ENCODE measurements around the gene AGMO.

AGMO gene

DNA sequence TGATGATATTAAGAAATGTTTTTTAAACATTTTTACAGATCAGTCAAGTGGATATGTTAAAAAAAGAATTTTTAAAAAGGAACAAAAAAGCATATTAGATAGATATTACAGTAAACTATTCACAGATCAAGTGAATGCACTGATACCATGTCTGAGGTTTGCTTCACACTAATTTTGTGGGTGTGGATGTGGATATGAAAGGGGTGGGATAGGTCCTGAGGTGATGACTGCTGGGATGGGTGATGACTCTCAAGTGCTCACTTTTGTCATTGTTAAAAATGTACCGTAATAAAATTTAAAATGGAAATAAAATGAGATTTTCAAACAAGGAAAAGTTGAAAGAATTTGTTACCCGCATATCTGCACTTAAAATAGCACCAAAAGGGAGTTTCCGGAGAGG lies 54.1 kb downstream of the AGMO start:
- no peak for DNase-seq (ENCODE audit: low read depth, low spot score)
- no peak overlapping the region for H3K4me3 ChIP-seq (ENCODE audit: low read length)

DNA sequence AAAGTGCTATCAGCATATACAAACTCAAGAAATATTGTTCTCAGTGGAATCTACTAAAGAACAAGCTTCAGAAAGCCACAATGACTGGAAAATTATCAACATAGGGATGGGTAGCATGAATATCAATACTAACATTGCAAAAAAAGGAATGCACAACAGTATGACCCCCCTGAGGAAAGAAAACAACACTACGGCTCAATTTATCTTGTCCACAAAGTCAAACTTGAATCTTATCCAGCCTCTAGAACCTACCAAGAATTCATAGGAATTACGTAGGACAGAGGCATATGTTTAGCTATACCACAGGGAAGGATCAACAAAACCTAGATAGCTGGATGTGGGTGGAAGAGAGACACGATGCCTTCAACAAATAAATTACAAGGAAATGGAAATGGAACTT lies 54.6 kb downstream of the AGMO start:
- no peak overlapping the region for H3K4me3 ChIP-seq (ENCODE audit: low read length)
- no peak for DNase-seq (ENCODE audit: low read depth, low spot score)

DNA sequence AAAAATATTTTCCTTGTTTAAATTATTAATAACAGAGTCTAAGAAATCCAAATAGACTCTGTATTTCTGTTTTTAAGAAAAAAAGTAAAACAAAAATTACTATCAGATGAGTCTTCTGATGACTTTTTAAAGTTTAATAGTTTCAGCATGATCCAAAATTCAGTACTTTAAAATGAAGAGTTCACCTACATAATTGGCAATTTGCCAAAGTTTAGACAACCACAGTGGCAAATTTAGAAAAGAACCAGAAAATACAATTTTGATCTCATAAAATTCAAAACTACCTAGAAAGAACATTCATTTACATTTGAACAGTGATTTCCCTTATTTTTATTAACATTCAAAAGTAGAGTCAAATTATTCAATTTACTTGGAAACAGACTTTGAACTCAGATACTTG lies 56.1 kb downstream of the AGMO start:
- H3K4me3 ChIP-seq (ENCODE audit: low read length) = no peak overlapping the region
- DNase-seq (ENCODE audit: low read depth, low spot score) = no peak

DNA sequence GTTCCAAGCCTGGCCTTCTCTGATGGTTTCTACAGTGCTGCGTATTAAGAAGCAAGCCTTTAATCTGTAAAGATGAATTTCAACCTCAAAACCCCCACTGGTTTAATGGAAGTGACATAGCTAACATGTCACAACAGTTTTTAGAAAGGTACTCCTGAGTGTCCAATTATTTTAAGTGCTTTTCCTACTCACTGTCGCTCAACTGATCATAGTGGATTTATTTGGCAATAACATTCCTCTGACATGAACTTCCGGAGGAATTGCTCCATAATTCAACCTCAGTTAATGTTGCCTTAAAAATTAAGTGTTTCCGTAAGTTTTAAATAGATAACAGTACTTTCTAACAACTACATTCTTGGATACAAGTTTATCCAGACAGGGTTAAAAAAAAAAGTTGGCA lies 57.5 kb downstream of the AGMO start:
- H3K4me3 ChIP-seq (ENCODE audit: low read length) = no peak overlapping the region
- no peak for DNase-seq (ENCODE audit: low read depth, low spot score)

DNA sequence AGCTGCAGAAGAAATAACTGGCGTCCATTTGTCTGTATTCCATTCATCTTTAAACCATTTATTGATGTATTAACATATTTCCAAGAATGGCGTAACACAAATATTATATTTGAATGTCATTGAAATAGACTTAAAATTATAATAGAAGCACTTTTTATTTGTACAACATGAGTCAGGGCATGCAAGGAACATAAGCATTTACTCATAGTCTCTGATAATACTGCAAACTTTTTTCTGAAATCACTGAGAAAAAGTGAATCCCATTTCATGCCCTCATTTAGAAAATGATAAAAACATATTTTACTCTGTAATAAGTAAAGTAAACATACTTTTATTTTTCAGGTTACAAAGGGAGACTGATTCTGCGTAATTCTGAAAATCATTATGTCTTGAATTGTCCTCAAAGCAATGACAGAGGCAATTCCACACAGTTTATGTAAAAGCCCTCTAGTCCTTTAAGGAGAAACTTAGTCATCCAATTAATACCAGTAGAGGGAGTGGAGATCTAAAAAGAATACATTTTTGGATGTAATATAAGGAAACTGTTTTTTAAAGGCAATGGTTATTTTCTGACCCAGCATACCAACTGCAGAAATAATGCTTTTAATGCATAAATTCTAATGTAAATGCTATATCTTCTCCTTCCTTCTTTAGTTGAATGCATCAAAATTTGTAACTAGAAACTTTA lies 58.1 kb downstream of the AGMO start:
- no peak for DNase-seq (ENCODE audit: low read depth, low spot score)
- no peak overlapping the region for H3K4me3 ChIP-seq (ENCODE audit: low read length)

DNA sequence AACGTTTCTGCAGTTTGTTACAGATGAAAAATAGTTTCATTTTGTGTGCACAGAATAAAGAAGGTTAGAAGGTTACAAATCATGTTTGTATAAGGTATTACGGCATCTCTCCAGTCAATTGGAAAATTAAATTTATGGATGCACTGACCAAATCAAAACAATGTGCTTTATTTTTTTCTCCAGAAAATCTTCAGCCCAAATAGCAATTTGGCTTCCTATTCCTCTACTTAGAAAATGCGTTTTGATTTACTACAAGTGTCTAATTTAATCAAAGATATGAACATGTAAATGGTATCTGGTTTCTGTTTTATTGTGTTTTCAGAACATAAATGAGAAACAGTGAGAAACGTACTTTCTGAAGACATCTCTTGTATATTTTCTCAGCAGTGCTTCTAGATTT lies 63.4 kb downstream of the AGMO start:
- H3K4me3 ChIP-seq (ENCODE audit: low read length) = no peak overlapping the region
- DNase-seq (ENCODE audit: low read depth, low spot score) = no peak

DNA sequence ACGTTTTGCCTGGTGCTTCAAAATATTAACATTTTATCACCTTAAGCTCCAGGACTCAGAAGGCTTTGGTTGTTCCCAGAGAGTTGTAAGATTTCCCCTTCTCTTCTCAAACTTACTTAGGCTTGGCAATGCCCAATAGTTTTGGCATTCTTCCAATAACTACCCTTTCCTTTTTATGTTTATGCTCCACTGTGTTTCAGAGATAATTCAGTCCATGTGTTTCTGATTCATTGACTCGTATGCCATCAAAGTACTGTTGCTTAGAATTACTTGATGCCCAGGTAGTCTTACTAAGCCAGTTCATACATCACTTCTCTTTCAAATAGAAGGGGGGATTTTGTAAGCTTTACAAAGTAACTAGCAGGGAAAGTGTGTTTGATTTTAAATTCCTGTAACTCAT lies 66.6 kb downstream of the AGMO start:
- DNase-seq (ENCODE audit: low read depth, low spot score) = no peak
- H3K4me3 ChIP-seq (ENCODE audit: low read length) = no peak overlapping the region

DNA sequence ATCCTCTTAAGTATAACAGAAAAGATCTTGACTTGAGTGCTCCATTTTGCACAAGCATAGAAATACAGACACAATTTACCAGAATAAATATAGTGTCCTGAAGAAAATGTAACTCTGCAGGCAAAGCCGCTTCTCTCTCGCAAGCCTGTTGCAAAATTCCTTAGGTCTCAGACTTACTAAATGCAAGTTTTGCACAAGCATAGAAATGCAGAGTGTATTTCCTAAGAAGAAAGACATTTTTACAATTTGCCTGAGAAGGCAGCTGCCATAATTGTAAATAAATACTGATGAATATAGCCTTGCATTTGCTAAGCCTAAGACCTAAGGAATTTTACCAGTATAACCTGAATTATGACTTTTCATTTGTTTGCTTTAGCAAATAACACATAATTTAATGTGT lies 67.1 kb downstream of the AGMO start:
- no peak for DNase-seq (ENCODE audit: low read depth, low spot score)
- H3K4me3 ChIP-seq (ENCODE audit: low read length) = no peak overlapping the region

DNA sequence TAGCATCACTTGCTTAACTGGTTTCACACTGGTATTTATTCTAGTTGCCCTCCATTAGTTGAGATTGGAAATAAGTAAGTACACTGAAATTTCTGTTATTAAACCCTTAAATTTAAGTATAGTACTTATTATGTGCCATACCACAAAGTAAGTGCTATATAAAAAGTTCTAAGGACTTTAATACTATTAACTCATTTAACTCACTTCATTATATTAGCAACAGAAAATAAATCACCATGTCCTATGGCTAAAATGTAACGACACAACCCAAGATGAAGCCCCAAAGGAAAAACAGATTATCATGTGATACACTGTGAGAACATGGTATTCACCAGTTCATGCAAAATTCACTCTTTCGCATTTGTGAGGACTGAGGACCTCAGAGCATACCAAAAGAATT lies 70.5 kb downstream of the AGMO start:
- H3K4me3 ChIP-seq (ENCODE audit: low read length) = no peak overlapping the region
- DNase-seq (ENCODE audit: low read depth, low spot score) = no peak

DNA sequence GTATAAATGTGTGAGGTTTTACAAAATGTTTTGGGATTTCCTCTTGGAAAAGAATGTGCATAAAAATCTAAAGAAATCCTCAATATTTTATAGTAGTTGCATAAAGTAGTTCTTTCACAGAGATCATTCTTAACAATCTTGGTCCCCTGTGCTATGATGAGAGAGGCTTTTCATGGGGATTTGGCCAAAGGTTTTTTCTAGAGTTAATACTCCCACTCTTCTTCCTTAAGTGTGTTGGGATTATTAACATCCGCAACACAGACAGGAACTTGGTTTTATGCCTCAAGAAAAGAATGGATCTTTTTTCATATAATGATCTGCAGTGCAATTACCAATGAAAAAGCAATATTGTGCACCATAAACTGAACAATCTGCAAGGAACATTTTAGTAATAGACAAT lies 71.5 kb downstream of the AGMO start:
- H3K4me3 ChIP-seq (ENCODE audit: low read length) = no peak overlapping the region
- DNase-seq (ENCODE audit: low read depth, low spot score) = no peak

DNA sequence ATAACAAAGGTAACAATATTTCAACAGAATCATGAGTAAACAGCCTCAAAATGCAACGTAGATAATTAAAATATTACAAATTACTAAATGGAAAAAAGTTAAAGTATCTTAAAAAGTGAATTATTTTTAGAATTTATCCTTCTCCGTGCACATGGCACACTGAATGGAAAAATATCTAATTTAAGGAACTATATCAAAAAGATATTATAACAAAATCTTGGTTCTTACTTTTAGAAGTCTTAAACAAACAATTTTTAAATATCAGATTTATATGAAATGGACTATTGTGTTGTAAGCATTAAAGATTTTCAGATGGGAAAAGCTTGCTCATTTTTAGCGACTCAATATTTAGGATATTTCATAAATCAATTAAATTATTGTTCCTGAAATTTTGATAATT lies 72.0 kb downstream of the AGMO start:
- no peak overlapping the region for H3K4me3 ChIP-seq (ENCODE audit: low read length)

DNA sequence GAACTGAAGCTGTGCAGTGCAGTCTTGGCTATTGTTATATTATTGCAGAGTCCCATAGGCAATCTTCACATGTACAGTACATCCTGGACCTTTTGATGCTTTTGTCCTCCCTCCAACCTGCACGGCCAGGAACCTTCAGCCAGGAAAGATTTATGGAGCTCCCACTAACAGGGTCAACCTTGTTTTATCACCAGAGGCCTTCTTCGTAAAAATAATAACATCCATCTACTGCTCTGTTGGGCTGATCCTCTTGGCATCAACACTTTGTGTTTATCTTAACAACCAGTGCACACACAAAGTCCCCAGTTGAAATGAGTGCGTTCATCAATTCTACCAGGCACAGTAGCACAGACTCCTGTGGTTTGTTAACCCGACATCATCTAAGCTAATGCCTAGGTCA lies 72.4 kb downstream of the AGMO start:
- H3K4me3 ChIP-seq (ENCODE audit: low read length) = no peak overlapping the region
- no peak for DNase-seq (ENCODE audit: low read depth, low spot score)

More for the DNA sequence above, 72.0 kb downstream of the AGMO start:
- DNase-seq (ENCODE audit: low read depth, low spot score) = no peak

DNA sequence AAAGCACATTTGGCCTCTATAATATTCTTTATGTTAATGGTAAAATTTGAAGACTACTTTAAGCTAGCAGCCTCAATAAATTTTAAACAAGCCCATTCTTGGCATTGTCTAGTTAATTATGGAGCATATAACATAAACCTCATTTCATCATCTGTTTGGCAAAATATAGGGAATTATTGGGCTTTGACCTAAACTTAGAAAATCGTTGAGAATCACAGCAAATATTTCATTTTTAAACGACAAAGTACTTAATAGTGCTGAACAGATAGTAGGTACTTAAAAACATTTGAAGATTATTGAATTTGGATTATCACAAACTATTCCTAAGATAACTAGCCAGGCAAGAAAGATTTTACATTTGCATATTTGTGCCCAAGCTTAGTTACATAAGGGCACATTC lies 73.4 kb downstream of the AGMO start:
- H3K4me3 ChIP-seq (ENCODE audit: low read length) = no peak overlapping the region
- DNase-seq (ENCODE audit: low read depth, low spot score) = no peak

DNA sequence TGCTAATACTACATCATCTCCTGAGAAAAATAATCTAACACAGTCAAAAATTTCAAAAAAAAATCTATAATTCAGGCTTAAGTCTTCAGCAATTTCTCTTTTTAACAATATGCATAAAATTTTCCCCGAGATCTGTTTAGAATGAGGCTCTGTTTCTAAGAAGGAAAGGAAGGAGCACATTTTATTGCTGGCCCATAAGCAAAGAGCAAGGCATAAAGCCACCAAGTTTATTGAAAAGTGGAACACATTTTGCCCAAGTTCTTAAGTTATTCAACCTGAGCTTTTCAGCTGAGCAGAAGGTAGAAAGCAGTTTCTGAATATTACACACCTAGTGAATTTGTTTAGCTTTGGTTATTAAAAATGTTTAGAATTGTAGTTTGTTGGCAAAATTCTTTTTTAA lies 73.9 kb downstream of the AGMO start:
- no peak overlapping the region for H3K4me3 ChIP-seq (ENCODE audit: low read length)
- DNase-seq (ENCODE audit: low read depth, low spot score) = no peak

DNA sequence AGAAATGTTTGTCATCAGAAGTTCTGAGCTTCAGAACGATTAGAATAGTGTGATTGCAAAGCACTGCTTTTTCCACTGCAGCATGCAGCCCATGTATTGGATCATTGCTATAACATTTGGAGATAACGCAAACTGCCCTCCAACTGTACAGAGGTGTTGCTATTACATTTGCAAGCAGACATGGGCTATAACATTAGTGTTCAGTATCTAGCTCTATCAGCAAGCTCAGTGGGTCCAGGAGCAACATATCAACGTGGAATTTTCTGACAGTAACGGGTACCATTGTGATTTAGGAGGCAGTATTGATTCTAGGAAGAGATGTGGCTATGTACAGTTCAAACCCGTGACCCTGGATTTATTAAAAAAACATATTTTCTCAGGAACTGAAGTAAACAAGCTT lies 75.8 kb downstream of the AGMO start:
- DNase-seq (ENCODE audit: low read depth, low spot score) = no peak
- no peak overlapping the region for H3K4me3 ChIP-seq (ENCODE audit: low read length)

DNA sequence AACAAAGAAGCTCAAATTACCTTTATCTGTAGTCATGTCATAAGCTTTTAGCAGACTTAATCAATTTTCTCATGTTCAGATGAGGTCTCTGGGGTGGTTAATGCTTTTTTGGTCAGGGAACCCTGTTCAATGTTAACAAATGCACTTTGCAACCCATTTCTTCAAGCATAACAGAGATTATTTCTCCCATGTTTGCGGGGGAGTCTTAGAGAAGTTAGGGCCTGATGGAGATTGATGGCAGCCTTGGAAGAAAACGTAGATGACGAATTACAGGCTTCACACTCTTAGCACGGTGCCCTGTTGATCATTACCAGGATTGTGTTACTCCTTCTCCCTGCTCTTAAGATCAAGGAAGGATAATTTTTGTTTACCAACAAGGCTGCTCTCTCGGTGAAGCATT lies 76.4 kb downstream of the AGMO start:
- no peak for DNase-seq (ENCODE audit: low read depth, low spot score)
- H3K4me3 ChIP-seq (ENCODE audit: low read length) = no peak overlapping the region

DNA sequence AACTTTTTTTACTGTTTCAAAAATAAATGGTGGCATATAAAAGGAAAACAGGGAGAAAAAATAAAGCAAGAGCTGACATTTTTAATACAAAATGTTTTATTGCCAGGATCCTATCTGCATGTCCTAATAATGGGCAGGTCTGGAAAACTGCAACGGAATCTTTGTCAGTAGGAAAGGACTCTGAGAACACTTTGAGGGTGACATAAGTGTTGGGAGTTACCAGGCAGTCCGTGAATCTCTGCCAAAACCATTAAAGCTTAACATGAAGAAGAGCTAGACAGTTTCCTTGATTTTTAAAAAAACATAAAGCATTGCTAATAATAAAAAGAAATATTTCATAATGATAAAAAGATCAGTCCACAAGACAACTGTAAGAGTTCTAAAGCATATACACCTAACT lies 80.7 kb downstream of the AGMO start:
- DNase-seq (ENCODE audit: low read depth, low spot score) = no peak
- H3K4me3 ChIP-seq (ENCODE audit: low read length) = no peak overlapping the region

DNA sequence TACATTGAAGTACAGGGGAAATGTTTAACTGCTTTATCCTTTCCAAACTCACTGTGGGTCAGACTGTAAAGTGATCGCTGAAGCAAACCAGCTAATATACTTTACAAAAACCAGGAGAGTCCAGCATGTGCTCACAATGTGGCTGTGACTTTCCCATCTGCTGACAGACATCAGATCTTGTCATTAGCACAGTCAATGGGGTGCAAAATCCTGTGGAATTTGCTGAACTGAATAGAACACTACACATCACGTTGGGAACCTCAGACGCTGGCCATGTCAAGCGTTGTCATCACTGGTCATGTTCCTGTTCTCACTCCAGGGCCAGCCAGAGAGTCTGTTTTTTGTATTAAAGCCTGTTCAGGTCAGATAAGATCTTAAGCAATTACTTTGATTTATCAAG lies 83.4 kb downstream of the AGMO start:
- H3K4me3 ChIP-seq (ENCODE audit: low read length) = no peak overlapping the region
- no peak for DNase-seq (ENCODE audit: low read depth, low spot score)

DNA sequence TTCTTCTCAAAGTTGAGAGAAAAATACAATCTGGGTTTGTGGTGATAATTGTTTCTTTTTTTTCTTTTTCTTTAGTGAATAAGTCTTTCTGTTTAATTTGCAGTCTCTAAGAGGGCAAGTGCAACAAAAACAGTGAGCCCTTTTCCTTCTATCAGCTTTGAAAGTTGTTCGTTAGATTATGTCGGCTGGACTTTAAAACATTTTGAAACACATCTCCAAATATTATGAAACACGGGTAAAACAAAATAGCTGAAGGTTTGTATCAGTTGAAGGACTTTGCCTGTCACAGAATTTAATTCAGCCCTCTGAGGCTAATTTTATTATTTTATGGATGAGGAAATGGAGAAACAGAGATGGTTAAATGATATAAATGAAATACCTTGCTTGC lies 85.3 kb downstream of the AGMO start:
- H3K4me3 ChIP-seq (ENCODE audit: low read length) = no peak overlapping the region
- DNase-seq (ENCODE audit: low read depth, low spot score) = no peak

DNA sequence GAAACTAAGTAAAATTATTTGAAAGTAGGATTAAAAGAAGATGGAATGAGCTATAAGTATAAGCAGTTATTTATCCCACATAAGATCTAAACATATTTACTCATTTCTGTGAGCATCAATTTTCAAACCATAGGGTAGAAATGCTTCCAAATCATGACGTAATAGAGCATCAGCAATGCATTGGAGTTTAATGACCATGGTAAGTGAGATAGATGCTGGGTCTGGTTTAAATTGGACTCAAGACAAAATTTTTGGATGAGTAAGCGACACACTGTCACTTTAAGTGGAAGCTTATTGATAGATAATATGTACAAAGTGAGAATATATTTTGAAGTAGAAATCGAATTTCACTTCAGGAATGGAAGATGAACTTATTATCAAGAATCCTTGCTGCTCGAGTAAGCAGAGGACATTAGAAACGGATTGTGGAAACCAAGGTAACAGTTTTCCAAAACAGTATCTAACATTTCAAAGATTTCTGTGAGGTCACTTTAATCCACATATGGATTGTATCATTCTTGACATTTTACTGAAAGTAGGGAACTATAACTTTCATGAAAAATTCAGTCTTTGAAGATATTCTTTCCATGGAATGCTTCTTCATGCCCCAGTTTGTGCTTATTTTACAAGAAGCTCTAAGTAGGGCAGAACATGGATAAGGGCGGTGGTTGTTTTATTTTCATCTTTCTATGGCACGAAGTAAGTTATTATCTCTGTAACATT lies 85.8 kb downstream of the AGMO start:
- no peak overlapping the region for H3K4me3 ChIP-seq (ENCODE audit: low read length)
- DNase-seq (ENCODE audit: low read depth, low spot score) = no peak

DNA sequence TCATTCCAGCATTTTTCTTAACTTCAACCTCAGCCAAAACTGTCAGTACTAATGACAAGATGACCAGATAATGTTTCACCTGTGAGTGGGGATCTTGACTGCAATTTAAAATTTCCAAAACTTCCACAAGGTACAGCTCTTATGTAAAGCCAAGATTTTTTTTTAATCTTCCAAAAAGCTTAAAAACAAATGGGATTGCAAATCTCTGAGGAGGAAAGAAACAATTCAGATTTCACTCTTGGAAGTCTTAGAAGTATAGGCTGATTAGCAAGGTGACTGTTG lies 90.2 kb downstream of the AGMO start:
- DNase-seq (ENCODE audit: low read depth, low spot score) = no peak
- no peak overlapping the region for H3K4me3 ChIP-seq (ENCODE audit: low read length)
